Measurements from ENCODE around the gene GRPEL1. TPM values are rescaled to one million over a fixed set of nuclear protein-coding genes. Genes with fewer than 3 reads are reported as not detected.

Gene GRPEL1
- polyA plus RNA-seq, 2 of the 4 experiments (the other 2 are of a cell fraction): 45.5 to 72.0 TPM

DNA sequence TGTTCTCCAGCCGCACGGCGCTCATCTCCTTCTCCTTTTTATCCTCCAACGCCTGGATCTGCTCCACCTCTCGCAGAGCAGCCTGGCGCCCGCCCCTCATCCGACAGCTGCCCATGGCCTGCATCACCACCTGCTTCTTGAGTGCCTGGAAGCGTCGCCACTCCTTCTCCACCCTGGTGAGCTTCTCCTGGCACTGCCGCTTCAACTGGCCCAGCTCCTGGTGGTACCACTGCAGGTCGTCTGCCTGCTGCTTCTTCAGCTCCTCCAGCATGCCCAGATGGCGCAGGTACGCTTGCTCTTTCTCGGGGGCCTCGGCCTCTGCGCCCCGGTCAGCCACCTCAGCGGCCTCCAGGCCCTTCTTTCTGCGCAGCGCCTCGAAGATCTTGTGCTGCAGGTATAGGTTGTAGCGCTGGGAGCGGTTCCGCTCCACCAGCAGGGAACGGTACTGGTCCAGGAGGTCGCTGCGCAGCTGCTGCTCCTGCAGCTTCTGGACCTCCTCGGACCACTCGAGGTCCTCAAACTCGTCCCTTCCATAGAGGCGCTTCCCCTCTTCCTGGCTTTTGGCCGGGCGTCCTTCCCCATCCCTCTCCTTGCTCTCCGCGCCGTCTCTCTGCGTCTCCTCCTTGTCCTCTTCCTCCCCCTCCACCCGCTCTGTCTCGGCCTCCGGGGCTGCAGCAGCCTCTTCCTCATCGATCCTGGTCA lies 25.9 kb downstream of the GRPEL1 start:
- H3K27ac ChIP-seq: peak overlapping the region; percentile 67 to 82; a peak in 5 of 6 replicates
- peak overlapping the region; percentile 97 for H3K4me2 ChIP-seq
- FAIRE-seq: no peak
- CTCF ChIA-PET: interaction anchor here (0.9 to 4.3 kb wide), 10 partner anchors 8 to 324 kb away, joined by 3 to 26 read pairs (median 4); no protein-coding TSS in a partner anchor
- H3K9me3 ChIP-seq: no peaks in the 10 kb centered on the region
- peaks cover 12% of the 10 kb centered on the region for H3K4me1 ChIP-seq
- POLR2A ChIA-PET: interaction anchor here (1.1 to 2.9 kb wide), 2 partner anchors 26 to 133 kb away, joined by 4 to 19 read pairs; partner anchors contain the start of gene GRPEL1
- WGBS (ENCODE audit: missing lambda C conversion rate): 61% methylated on average over 32 of the region's 42 CpGs
- no peak for ATAC-seq
- no peak for DNase-seq (ENCODE audit: low read depth in 1 of 2, low spot score in 1 of 2)
- TF ChIP-seq, protein P1, sequence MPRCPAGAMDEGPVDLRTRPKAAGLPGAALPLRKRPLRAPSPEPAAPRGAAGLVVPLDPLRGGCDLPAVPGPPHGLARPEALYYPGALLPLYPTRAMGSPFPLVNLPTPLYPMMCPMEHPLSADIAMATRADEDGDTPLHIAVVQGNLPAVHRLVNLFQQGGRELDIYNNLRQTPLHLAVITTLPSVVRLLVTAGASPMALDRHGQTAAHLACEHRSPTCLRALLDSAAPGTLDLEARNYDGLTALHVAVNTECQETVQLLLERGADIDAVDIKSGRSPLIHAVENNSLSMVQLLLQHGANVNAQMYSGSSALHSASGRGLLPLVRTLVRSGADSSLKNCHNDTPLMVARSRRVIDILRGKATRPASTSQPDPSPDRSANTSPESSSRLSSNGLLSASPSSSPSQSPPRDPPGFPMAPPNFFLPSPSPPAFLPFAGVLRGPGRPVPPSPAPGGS (IDR thresholded peaks at IDR 0.05): no peak
- TF ChIP-seq, protein P2, sequence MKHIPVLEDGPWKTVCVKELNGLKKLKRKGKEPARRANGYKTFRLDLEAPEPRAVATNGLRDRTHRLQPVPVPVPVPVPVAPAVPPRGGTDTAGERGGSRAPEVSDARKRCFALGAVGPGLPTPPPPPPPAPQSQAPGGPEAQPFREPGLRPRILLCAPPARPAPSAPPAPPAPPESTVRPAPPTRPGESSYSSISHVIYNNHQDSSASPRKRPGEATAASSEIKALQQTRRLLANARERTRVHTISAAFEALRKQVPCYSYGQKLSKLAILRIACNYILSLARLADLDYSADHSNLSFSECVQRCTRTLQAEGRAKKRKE (CRISPR knock-in tag; IDR thresholded peaks at IDR 0.05; ENCODE audit: low read depth): no peak
- TF ChIP-seq NR3C1 (IDR thresholded peaks at IDR 0.05) (no peak), HDAC2 (IDR thresholded peaks at IDR 0.05) (no peak), KDM5A (IDR thresholded peaks at IDR 0.05) (no peak), ZNF302 (CRISPR knock-in tag; IDR thresholded peaks at IDR 0.05) (no peak), SMC3 (IDR thresholded peaks at IDR 0.05) (no peak)
- TF ChIP-seq, protein P3, sequence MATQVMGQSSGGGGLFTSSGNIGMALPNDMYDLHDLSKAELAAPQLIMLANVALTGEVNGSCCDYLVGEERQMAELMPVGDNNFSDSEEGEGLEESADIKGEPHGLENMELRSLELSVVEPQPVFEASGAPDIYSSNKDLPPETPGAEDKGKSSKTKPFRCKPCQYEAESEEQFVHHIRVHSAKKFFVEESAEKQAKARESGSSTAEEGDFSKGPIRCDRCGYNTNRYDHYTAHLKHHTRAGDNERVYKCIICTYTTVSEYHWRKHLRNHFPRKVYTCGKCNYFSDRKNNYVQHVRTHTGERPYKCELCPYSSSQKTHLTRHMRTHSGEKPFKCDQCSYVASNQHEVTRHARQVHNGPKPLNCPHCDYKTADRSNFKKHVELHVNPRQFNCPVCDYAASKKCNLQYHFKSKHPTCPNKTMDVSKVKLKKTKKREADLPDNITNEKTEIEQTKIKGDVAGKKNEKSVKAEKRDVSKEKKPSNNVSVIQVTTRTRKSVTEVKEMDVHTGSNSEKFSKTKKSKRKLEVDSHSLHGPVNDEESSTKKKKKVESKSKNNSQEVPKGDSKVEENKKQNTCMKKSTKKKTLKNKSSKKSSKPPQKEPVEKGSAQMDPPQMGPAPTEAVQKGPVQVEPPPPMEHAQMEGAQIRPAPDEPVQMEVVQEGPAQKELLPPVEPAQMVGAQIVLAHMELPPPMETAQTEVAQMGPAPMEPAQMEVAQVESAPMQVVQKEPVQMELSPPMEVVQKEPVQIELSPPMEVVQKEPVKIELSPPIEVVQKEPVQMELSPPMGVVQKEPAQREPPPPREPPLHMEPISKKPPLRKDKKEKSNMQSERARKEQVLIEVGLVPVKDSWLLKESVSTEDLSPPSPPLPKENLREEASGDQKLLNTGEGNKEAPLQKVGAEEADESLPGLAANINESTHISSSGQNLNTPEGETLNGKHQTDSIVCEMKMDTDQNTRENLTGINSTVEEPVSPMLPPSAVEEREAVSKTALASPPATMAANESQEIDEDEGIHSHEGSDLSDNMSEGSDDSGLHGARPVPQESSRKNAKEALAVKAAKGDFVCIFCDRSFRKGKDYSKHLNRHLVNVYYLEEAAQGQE (IDR thresholded peaks at IDR 0.05): no peak
- peak overlapping the region; percentile 85 for H3K4me3 ChIP-seq

DNA sequence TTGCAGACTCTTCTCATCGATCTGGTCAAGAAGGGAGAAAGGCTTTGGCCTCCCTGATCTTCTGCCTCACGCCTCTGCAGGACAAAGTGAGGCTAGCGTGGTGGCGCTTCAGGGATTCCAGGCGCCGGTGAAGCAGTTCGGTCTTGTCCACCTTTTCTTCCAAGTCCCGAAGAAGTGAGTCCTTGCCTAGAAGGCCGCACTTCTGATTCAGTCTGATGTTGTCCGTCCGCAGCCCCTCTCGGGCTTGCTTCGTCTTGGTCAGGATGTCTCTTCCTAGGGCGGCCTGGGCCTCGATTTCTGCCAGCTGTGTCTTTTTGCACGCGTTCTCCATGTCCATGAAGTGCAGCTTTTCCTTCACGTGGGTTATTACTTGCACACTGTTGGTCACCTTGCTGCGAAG lies 26.6 kb downstream of the GRPEL1 start:
- DNase-seq (ENCODE audit: low read depth in 1 of 2, low spot score in 1 of 2) (no peak), ATAC-seq (no peak), FAIRE-seq (no peak)
- H3K4me1 ChIP-seq: peaks cover 19% of the 10 kb centered on the region
- no peak for TF ChIP-seq EHMT2 (IDR thresholded peaks at IDR 0.05; ENCODE audit: low read depth)
- TF ChIP-seq, protein P2 (CRISPR knock-in tag; IDR thresholded peaks at IDR 0.05; ENCODE audit: low read depth): no peak
- TF ChIP-seq, protein P4, sequence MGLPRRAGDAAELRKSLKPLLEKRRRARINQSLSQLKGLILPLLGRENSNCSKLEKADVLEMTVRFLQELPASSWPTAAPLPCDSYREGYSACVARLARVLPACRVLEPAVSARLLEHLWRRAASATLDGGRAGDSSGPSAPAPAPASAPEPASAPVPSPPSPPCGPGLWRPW (IDR thresholded peaks at IDR 0.05): no peak
- no peak for TF ChIP-seq PHF8 (IDR thresholded peaks at IDR 0.05; ENCODE audit: borderline replicate concordance, low read depth)
- TF ChIP-seq CHD4 (IDR thresholded peaks at IDR 0.05; ENCODE audit: borderline replicate concordance): no peak
- TF ChIP-seq CBX2 (IDR thresholded peaks at IDR 0.05; ENCODE audit: borderline replicate concordance, low read depth): no peak
- TF ChIP-seq SREBF2 (IDR thresholded peaks at IDR 0.05): no peak
- TF ChIP-seq RARB (CRISPR knock-in tag; IDR thresholded peaks at IDR 0.05): no peak
- CTCF ChIA-PET: interaction anchor here (1.4 to 4.3 kb wide), 2 partner anchors 29 to 42 kb away, joined by 3 to 26 read pairs; no protein-coding TSS in a partner anchor
- H3K9me3 ChIP-seq: no peaks in the 10 kb centered on the region
- POLR2A ChIA-PET: no interaction called here
- no peak overlapping the region for H3K4me2 ChIP-seq
- H3K27ac ChIP-seq: no peak overlapping the region
- WGBS (ENCODE audit: missing lambda C conversion rate): 93% methylated on average over 19 of the region's 19 CpGs
- H3K4me3 ChIP-seq: no peak overlapping the region

All from A549 (cell line).